Head of caudate nucleus (tissue), 42 donors: ENCODE measurements around the gene TERT.

ENCODE experiments used
- DNase-seq, 42 donors: peaks; one replicate each; pipeline versions ENCODE4 v3.0.0 to v3.0.0-alpha.2; 2020 to 2021; ENCODE audit warnings: mixed read lengths in 7 of 42
- intact Hi-C: fragments of 100-400 bp; cut with DNase I; formaldehyde crosslinking; loops from one replicate; pipeline ENCODE4 v1.15.0; 2022

TERT gene

GRCh38 chr5:1206521-1207412 is 88.1 kb downstream of the TERT start:
- no peak for DNase-seq
- intact Hi-C loops: no loop called here

- intact Hi-C loops: no loop called here
- no peak for DNase-seq
Measured at GRCh38 chr5:1205255-1206180, 89.3 kb downstream of the TERT start.

DNA sequence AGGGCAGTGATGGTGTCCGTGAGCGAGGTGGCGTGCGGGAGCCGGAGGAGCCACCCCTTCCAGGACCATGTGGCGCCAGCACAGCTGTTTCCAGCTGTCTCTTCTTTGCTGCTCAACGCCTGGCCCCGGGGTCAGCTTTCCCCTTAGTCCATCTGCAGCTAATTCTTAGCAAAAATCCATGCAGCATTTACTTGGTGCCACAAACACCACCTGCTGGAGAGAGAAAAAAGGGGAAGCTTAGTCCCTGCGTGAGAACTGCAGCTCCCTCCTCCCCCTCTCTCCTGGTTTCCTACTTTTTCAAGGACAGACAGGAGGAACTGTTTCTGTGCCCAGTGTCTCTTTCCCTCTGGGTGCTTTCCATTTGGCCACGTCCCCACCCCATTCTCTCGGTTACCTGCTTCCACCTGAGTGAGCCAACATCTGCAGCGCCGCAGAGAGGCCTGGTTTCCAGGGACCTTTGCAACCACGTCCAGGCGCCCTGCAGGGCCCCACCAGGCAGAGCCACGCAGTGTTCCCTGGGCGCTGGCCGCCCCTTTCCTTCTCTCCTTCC is 90.1 kb downstream of the TERT start:
- intact Hi-C loops: no loop called here

DNA sequence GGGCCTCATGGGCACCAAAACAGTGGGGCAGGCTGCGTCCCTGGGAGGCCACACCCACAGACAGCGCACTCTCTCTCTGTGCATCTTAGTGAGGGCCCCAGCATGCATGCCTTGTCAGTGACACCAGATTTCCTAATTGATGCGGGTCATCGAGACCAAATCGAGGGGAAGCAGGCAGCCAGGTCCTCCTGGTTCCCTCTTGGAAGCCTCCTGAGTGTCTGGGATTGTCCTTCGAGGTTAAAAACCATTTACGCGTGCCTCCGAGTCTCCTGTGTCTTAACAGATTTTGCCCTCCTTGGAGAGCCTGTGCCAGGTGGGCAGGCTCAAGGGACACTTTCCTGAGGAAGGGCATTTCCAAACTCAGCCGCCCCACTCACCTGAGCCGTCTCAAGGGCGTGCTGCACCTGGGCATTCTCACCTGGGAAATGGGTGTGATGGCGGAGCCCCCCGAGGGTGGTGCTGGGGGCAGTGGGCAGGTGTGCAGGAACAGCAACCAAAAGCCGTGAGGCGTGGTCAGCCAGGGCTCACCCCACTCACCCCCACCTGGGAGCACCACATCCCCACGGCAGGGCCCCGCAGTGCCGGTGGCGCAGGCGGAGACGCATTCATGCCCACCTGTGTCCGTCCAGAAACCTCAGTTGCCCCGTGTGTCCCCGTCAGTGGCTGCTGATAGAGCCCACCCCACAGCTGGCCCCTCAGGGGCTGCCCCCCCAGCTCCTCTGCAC is 90.7 kb downstream of the TERT start:
- peak in 1 of 42 donors; percentile 3 for DNase-seq
- intact Hi-C loops: no loop called here

More for the DNA sequence above, 90.1 kb downstream of the TERT start:
- DNase-seq: peak in 9 of 42 donors; percentile 12 to 52 (median 23)

- DNase-seq: peak in 1 of 42 donors; percentile 4
- intact Hi-C loops: no loop called here
Measured at GRCh38 chr5:1203311-1203967, 91.4 kb downstream of the TERT start.
